Cardiac septum (tissue), 1 donor: Measurements from ENCODE around the gene SELENON. TPM values are rescaled to one million over a fixed set of nuclear protein-coding genes. Genes with fewer than 3 reads are reported as not detected.
A peak's percentile ranks its signal among the peaks of the same experiment; 100 is the strongest.

Source experiments
- DNase-seq: peaks from one replicate; pipeline ENCODE4 v3.0.0-alpha.2; 2020; ENCODE audit warnings: low spot score
- intact Hi-C: fragments of 100-400 bp; cut with DNase I; formaldehyde crosslinking; loops from one replicate; pipeline ENCODE4 v1.14.0; 2022
- total RNA-seq: library from RNA; stranded (reverse); fragmentation: NEBNext Ultra II Directional; extraction: Animal tissue kit (Norgen Biotek cat#: 25700); gene quantifications from one replicate; pipeline ENCODE4 v1.2.1, GENCODE V29; 2021
- donor health status: DM: no; HTN: no; CAD: no.

SELENON gene
- total RNA-seq, 1 donor from 2014 or later, result 53.0 TPM

- intact Hi-C loops, result no loop called here
- DNase-seq, result no peak
Measured at GRCh38 chr1:25844536-25845337, 44.7 kb downstream of the SELENON start.

GRCh38 chr1:25845664-25846063 lies 45.7 kb downstream of the SELENON start:
- intact Hi-C loops, result no loop called here
- no peak for DNase-seq

- intact Hi-C loops, result no loop called here
- DNase-seq, result no peak
Measured at GRCh38 chr1:25847929-25848328, 47.9 kb downstream of the SELENON start.

- intact Hi-C loops, result no loop called here
Measured at GRCh38 chr1:25848531-25848930, 48.5 kb downstream of the SELENON start.

GRCh38 chr1:25854554-25854953 lies 54.6 kb downstream of the SELENON start:
- intact Hi-C loops, result no loop called here
- no peak for DNase-seq

More at GRCh38 chr1:25848531-25848930, 48.5 kb downstream of the SELENON start:
- DNase-seq, result no peak

- intact Hi-C loops, result no loop called here
- no peak for DNase-seq
Measured at GRCh38 chr1:25856856-25857255, 56.9 kb downstream of the SELENON start.

- no peak for DNase-seq
- intact Hi-C loops, result no loop called here
Measured at GRCh38 chr1:25858494-25858893, 58.5 kb downstream of the SELENON start.

- intact Hi-C loops, result no loop called here
- peak; percentile 94 for DNase-seq
Measured at GRCh38 chr1:25858906-25859789, 59.2 kb downstream of the SELENON start, which contains the start of gene AUNIP. TSS of gene AUNIP (minus strand) at chr1:25859457. CDS start at chr1:25859357, 100 bp downstream.

- DNase-seq, result no peak
- intact Hi-C loops, result no loop called here
Measured at GRCh38 chr1:25861316-25862286, 61.6 kb downstream of the SELENON start.

GRCh38 chr1:25862785-25863485 lies 62.9 kb downstream of the SELENON start:
- no peak for DNase-seq
- intact Hi-C loops, result no loop called here

GRCh38 chr1:25863486-25864262 lies 63.7 kb downstream of the SELENON start:
- intact Hi-C loops, result no loop called here

GRCh38 chr1:25864434-25864833 lies 64.4 kb downstream of the SELENON start:
- no peak for DNase-seq
- intact Hi-C loops, result no loop called here

More at GRCh38 chr1:25863486-25864262, 63.7 kb downstream of the SELENON start:
- DNase-seq, result no peak

GRCh38 chr1:25866288-25866687 lies 66.3 kb downstream of the SELENON start:
- intact Hi-C loops, result no loop called here
- DNase-seq, result no peak

GRCh38 chr1:25867210-25867991 lies 67.4 kb downstream of the SELENON start:
- intact Hi-C loops, result no loop called here

More at GRCh38 chr1:25867210-25867991, 67.4 kb downstream of the SELENON start:
- DNase-seq, result no peak
